GM12801 (cell line): ENCODE data around the gene BBS7.

ENCODE experiments used
- TF ChIP-seq, protein P1 (sequence below): IDR thresholded peaks from one replicate; pipeline ENCODE4 v1.5.1; 2011; ENCODE audit warnings: control low read depth; ENCODE audit not compliant: insufficient read length; ENCODE audit errors: extremely low read depth

BBS7 gene

DNA sequence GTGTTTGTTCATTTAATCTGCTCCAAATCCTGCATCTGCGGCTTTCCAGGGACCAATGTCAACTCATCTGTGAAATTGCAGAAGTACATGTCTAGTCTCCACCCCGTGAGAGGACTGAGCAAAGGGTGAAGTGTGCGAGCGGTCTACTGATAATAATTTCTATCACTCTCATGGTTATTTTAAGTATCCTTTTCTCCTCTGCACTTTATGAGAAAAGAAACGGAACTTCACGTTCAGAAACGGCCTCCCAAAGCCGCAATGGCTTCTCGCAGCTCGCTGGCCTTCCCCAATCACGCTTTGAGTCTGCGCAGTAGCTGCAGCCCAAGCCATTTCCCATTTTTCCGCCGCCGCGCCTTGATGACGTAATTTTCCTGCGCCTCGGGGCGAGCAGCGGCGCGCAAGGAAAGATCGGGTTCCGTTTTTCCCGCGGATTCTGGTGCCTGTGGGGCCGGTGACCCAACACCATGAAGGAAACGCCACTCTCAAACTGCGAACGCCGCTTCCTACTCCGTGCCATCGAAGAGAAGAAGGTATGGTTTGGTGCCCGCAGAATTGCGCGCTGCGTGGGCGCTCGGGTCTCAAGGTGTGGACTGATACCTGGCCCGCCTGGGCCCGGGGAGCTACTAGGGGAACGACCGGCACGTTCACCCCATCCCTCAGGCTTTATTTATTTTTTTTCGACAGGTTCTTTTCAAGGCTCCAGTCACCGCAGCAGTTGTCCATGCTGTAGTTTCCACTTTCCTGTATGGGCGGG lies 69.1 kb downstream of the BBS7 start, which contains the start of gene EXOSC9:
EXOSC9 (plus strand) TSS at position 363 of the 754 bp plus-strand sequence; CDS start at position 465, 102 bp downstream.
- TF ChIP-seq, protein P1, sequence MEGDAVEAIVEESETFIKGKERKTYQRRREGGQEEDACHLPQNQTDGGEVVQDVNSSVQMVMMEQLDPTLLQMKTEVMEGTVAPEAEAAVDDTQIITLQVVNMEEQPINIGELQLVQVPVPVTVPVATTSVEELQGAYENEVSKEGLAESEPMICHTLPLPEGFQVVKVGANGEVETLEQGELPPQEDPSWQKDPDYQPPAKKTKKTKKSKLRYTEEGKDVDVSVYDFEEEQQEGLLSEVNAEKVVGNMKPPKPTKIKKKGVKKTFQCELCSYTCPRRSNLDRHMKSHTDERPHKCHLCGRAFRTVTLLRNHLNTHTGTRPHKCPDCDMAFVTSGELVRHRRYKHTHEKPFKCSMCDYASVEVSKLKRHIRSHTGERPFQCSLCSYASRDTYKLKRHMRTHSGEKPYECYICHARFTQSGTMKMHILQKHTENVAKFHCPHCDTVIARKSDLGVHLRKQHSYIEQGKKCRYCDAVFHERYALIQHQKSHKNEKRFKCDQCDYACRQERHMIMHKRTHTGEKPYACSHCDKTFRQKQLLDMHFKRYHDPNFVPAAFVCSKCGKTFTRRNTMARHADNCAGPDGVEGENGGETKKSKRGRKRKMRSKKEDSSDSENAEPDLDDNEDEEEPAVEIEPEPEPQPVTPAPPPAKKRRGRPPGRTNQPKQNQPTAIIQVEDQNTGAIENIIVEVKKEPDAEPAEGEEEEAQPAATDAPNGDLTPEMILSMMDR = no peak

DNA sequence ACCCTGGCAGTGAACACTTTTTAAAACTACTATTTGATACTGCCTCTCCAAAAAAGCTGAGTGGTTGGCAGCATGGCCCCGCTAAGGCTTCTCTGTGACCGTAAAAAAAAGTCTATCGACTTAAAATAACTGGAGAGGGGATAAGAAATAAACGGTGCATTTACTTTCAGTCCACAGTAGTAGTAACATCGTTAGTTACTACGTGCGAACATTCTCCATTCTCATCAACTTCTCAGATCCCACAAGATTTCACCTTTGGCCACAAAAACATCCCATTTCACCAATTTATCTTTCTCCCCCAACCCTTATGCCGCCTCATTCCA lies 69.7 kb downstream of the BBS7 start:
- TF ChIP-seq, protein P1 = no peak

DNA sequence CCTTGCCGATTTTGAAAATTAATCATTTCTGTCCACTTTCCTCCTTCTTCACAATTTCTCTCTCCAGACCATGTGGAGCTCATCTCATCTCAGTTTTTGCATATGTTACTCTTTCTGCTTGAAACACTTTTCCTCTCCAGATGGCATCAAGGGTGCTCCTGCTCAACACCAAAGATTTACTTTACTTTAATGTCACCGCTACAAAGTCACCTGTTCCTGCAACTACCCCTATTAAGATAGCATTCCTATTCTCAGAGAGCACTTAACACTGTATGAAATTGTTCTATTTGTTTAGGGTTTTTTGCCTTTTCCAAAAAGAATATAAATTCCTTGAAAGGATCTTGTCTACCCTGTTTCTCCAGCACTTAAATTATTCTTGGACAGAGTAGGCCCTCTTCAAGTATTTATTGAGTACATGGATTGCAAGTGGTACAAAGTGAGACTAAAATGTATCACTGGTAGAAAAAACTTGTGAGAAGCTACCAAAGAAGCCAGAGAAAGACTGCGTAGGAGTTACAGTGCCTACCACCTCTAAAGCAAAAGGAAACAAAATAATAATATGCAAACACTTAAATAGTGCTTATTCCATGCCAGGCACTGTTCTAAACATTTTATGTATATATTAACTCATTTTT lies 70.3 kb downstream of the BBS7 start:
- TF ChIP-seq, protein P1 = no peak

DNA sequence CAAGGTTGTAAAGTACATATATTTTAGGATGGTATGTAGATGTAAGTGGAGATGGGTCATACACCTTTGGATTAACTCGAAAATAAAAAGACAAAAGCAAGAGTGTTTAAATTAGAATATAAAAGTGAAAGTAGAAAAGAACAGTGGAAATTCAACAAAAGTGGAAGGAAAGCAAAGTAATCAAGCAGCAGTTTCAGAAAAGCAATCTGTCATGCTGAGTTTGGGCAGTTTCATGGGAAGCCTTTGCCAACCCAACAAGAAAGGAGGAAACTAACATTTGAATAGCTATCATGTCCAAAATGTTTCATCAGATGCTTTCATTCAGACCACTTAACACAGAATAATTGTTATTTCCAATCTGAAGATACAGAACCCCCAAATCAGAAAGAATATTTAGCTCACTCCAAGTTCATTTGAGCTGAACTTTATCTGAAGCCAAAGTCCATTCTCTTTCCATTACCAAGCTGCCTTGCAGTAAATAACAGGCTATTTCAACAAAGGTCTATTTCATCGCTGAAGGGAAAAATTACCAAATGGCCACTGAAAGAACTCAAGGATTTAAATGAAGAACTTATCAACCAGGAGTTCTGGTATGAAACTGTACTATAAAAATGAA lies 71.0 kb downstream of the BBS7 start:
- TF ChIP-seq, protein P1 = no peak

DNA sequence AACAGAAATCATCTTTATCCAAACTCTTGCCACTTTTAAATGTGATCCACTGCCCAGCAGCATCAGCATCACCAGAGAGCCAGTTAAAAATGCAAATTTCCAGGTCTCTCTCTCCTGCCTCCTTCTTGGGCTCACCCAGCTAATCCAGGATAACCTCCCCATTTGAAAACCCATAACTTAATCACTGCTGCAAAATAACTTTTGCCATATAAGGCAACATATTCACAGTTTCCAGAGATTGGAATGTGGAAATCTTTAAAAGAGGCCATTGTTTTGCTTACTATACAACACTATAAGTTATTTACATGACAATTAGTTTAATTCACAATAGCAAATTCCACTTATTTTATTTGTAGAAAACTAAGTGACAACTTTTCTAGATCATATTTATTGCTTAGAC lies 74.0 kb downstream of the BBS7 start:
- TF ChIP-seq, protein P1 = no peak

DNA sequence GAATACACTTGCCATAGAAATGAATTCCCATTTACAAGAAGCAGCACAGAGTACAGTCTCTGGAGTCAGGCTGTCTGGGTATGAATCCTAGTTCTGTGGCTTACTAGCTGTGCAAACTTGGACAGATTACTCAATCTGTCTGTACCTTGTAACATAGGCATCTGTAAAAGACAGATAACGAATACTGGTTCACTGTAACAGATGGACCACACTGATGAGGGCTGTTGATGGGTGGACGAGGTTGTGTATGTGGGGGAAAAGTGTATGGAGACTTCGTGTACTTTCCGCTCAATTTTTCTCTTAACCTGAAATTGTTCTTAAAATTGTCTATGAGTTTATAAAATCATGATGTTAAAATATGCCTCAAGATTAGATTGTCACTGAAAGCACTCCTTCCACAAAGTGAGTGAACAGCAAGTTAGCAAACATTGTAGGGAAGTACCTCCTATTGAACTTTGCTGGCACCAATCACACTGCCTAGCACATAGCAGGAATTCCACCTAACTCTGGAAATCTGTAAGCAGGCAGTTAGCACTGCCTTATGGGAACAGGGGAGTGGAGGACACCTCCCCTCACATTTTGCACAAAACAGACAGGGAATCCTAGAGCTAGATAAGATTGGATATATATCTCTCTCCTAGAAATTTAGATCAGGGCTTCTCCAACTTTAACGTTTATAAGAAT lies 75.6 kb downstream of the BBS7 start:
- TF ChIP-seq, protein P1 = no peak

DNA sequence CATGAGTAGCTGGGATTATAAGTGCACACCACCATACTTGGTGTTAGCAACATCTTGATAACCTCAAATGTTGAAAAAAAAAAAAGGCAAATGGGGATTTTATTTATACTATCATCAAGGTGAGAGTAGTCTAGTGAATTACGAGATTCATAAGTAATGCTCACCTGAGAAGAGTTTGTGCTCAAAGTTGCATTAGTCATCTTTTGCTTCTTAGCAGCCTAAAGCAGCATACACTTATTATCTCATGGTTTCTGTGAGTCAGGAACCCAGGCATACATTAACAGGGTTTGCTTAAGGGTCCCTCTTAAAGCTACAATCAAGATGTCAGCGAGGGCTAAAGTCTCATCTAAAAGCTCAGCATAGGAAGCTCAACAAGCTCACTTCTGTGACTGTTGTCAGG lies 77.3 kb downstream of the BBS7 start:
- TF ChIP-seq, protein P1 = no peak
